Breast epithelium (tissue), 4 donors: ENCODE data around the gene COL9A3. TPM values are rescaled to one million over a fixed set of nuclear protein-coding genes. Genes with fewer than 3 reads are reported as not detected.

ENCODE experiments used
- DNase-seq, 2 donors: peaks; one replicate each; pipeline ENCODE4 v3.0.0-alpha.2; 2019; ENCODE audit warnings: low spot score in 2 of 2
- H3K27ac ChIP-seq, 2 donors: fragments of 200-600 bp; sonication (generic) in 1 of 2; one replicate each; pipeline ENCODE4 v1.5.1; 2016 to 2019; ENCODE audit warnings: mild to moderate bottlenecking in 1 of 2
- H3K27me3 ChIP-seq, 2 donors: fragments of 200-600 bp; sonication (generic) in 1 of 2; one replicate each; pipeline versions ENCODE4 v1.5.1 to v1.6.0; 2017 to 2019; ENCODE audit warnings: control low read depth in 1 of 2, mild to moderate bottlenecking in 1 of 2
- H3K36me3 ChIP-seq: fragments of 200-600 bp; one replicate; pipeline ENCODE4 v1.5.1; 2019
- H3K4me1 ChIP-seq, 2 donors: fragments of 200-600 bp; sonication (generic); one replicate each; pipeline ENCODE4 v1.5.1; 2016 to 2019; ENCODE audit warnings: control low read depth in 1 of 2
- H3K4me3 ChIP-seq, 3 donors: fragments of 200-600 bp; sonication (generic); 1 replicate in 2 of 3; 2 replicates in 1 of 3; pipeline ENCODE4 v1.5.1; 2016 to 2019; ENCODE audit warnings: mild to moderate bottlenecking in 3 of 3, moderate library complexity in 2 of 3
- H3K9me3 ChIP-seq, 2 donors: fragments of 200-600 bp; sonication (generic) in 1 of 2; one replicate each; pipeline ENCODE4 v1.5.1; 2016 to 2019; ENCODE audit warnings: control low read depth in 1 of 2
- POLR2A ChIP-seq: fragments of 450-650 bp; IDR thresholded peaks from one replicate; pipeline ENCODE4 v1.6.1; 2016; ENCODE audit warnings: antibody characterized with exemption, mild to moderate bottlenecking, moderate library complexity
- POLR2AphosphoS5 ChIP-seq, 3 donors: sonication (generic); formaldehyde crosslinking; IDR thresholded peaks; one replicate each; pipeline ENCODE4 v1.6.1; 2017; ENCODE audit warnings: antibody characterized with exemption in 3 of 3
- intact Hi-C: fragments of 100-400 bp; cut with DNase I; formaldehyde crosslinking; loops from one replicate; pipeline ENCODE4 v1.15.1; 2023; ENCODE audit warnings: low total_unique reads
- total RNA-seq, 3 donors: library from RNA; depleted of rRNA; stranded (reverse); fragments of >200 nt; gene quantifications; one replicate each; pipeline ENCODE4 v1.1.0, GENCODE V29; 2016
- TF ChIP-seq, protein P1 (sequence below), 3 donors: fragments of 450-650 bp; IDR thresholded peaks; one replicate each; pipeline ENCODE4 v1.5.1; 2016 to 2017; ENCODE audit warnings: antibody characterized with exemption in 3 of 3, mild to moderate bottlenecking in 3 of 3, moderate library complexity in 3 of 3

Gene COL9A3
- total RNA-seq, 3 donors from 2014 or later = 0.16 to 10.2 (median 5.0) TPM

DNA sequence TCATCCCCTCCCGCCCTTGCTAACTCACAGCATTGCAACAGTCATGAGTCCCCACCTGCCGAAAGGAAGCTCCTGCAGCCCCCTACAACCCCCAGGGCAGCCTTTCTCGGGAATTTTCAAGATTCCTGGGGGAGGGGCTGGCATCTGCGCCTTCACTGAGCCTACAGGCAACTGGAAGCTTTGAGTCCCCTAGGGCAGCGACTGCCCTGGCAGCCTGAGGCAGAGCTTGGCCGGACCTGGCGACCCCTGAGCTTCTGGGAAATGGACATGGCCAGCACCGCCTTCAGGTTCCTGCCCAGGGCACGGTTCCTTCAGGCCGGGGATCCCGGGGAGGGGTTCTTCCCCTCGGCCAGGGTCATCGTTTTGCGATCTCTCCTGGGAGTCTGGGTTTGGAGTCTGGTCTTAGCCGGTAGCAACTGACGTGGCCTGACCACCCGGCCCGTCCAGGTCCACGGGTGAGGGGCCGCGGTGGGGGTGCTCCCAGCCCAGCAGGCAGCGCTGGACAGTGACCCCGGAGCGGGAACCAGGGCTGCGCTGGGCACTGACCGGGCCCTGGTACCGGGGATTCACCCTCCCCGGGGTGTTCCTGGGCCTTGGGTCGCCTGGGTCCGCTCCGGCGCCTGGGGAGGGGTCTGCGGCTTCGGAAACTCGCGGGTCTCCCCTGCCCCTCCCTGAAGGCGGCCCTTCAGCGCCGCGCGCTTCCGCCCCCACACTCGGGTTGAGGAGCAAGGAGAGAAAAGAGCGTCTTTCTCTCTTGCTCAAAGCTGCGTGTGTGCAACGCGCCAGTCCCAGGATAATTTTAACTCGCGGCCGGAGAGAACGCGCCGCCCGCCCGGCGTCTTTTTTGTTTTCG lies 593 bp upstream of the COL9A3 start:
- TF ChIP-seq POLR2AphosphoS5 (IDR thresholded peaks at IDR 0.05) (no peak), POLR2A (no peak)
- TF ChIP-seq, protein P1, sequence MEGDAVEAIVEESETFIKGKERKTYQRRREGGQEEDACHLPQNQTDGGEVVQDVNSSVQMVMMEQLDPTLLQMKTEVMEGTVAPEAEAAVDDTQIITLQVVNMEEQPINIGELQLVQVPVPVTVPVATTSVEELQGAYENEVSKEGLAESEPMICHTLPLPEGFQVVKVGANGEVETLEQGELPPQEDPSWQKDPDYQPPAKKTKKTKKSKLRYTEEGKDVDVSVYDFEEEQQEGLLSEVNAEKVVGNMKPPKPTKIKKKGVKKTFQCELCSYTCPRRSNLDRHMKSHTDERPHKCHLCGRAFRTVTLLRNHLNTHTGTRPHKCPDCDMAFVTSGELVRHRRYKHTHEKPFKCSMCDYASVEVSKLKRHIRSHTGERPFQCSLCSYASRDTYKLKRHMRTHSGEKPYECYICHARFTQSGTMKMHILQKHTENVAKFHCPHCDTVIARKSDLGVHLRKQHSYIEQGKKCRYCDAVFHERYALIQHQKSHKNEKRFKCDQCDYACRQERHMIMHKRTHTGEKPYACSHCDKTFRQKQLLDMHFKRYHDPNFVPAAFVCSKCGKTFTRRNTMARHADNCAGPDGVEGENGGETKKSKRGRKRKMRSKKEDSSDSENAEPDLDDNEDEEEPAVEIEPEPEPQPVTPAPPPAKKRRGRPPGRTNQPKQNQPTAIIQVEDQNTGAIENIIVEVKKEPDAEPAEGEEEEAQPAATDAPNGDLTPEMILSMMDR (IDR thresholded peaks at IDR 0.05) = no peak
- Histone ChIP-seq H3K4me3 (peak overlapping the region; percentile 24 to 70 (median 51)), H3K36me3 (no peaks in the 10 kb centered on the region), H3K4me1 (peaks cover 20 to 24% of the 10 kb centered on the region in 2 donors), H3K9me3 (no peaks in the 10 kb centered on the region), H3K27ac (no peak overlapping the region), H3K27me3 (peaks cover 4 to 9% of the 10 kb centered on the region in 2 donors)
- intact Hi-C loops = no loop called here
- DNase-seq = no peak

DNA sequence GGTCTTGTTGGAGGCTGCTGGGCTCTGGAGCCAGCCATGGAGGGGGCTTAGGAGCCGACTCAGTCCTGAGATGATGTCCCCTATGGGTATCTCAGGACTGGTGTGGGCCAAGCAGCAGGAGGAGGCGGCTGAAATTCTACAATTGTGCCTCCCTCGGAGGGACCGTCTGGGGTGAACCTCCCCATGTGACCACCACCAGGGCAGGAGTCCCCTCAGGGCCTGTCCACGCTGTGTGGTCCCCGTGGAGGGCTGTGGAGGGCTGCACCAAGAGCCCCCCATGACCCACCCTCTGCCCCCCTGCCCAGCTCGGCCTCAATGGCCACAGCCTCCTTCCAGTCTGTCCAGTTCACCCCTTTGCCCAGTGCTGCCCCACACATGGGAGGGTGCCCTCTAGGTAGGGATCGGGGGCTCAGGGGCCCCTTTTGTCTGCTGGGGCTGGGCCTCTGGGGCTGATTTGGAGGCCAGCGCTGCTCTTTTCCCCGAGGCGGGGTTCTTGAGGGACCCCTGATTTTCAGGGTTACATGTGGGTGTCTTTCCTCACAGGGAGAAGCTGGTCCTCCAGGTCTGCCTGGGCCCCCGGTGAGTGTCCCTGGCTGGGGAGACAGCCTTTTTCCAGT lies 1.2 kb downstream of the COL9A3 start:
- peak overlapping the region; percentile 55 to 78 for H3K27ac ChIP-seq
- no peaks in the 10 kb centered on the region for H3K9me3 ChIP-seq
- intact Hi-C loops = no loop called here
- H3K4me3 ChIP-seq = peak overlapping the region in 1 of 3 donors; percentile 1
- DNase-seq = no peak
- peaks cover 4 to 9% of the 10 kb centered on the region in 2 donors for H3K27me3 ChIP-seq
- H3K36me3 ChIP-seq = no peaks in the 10 kb centered on the region
- TF ChIP-seq, protein P1 (IDR thresholded peaks at IDR 0.05) = no peak
- TF ChIP-seq POLR2AphosphoS5 (IDR thresholded peaks at IDR 0.05) (no peak), POLR2A (no peak)
- peaks cover 20 to 24% of the 10 kb centered on the region in 2 donors for H3K4me1 ChIP-seq

DNA sequence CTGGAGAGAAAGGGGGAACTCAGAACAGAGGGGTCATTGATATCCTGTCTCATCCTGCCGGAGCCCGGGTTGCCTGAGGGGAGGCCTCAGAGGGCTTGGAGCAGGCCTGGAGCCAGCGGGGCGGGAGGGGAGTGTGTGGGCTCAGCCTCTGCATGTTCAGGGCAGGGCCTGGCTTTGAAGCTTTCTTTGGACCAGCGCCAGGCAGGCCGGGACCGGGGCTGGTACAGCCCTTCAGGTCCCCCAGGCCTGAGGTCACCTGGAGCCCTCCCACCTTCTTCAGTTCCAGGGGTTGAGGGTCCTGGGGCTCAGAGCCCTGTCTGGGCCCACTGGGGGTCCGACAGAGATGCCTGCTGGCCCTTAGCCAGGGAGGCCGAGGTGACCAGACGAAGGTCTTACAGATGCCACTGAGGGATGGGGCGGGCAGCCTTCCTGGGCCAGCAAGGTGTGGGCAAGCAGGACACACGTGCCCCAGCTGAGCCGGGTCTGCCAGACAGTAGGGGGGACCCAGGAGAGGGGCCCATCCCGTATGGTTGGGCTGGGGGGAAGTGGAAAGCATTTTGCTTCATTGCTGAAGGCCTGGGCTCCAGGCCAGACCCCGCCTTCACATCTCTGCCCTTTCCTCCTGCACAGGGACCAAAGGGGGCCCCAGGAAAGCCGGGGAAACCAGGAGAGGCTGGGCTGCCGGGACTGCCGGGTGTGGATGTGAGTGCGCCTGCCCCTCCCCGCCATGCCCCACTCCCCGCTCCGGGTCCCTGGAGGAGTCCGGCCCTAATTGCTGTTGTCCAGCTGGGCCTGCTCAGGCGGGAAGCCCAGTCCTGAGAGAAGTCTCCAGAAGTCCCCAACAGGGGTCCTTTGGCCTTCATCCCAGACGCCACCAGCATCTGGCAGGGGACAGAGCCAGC lies 2.0 kb downstream of the COL9A3 start:
- no peak for DNase-seq
- H3K27ac ChIP-seq = peak overlapping the region; percentile 55 to 78
- H3K4me3 ChIP-seq = peak overlapping the region in 1 of 3 donors; percentile 41
- peaks cover 20 to 24% of the 10 kb centered on the region in 2 donors for H3K4me1 ChIP-seq
- intact Hi-C loops = no loop called here
- H3K9me3 ChIP-seq = no peaks in the 10 kb centered on the region
- TF ChIP-seq POLR2A (no peak), POLR2AphosphoS5 (IDR thresholded peaks at IDR 0.05) (no peak)
- TF ChIP-seq, protein P1 (IDR thresholded peaks at IDR 0.05) = no peak
- H3K27me3 ChIP-seq = peaks cover 4 to 9% of the 10 kb centered on the region in 2 donors
- no peaks in the 10 kb centered on the region for H3K36me3 ChIP-seq

DNA sequence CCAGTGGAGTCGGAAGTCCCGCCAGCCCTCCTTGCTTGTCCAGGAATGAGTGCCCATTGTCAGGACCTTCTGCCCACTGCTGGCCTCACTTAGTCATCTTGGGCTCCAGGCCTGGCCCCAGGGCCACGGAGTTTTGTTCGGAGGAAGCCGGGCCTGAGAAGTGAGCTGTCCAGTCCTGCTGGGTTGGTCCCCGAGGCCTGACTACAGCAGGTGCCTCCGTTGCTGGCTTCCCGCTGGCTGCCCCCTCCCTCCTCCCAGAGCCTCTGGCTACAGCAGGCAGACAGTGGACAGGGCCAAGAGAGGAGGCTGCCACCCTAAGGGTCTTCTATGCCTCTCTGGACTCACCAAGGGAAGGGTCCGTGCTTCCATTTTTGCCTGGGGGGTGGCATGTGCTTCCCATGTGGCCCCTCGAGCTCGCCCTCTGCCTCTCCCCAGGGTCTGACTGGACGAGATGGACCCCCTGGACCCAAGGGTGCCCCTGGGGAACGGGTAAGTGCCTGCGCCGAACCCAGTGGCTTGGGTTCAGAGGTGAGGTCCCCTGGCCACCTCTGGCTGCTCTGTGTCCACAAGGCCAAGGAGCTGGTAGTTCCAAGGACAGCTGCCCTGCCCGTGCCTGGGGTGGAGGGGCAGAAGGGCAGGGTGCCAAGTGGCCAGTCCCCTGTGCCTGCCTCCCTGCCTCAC lies 2.8 kb downstream of the COL9A3 start:
- Histone ChIP-seq H3K9me3 (no peaks in the 10 kb centered on the region), H3K4me3 (no peak overlapping the region), H3K36me3 (no peaks in the 10 kb centered on the region), H3K27ac (peak overlapping the region; percentile 55 to 78), H3K27me3 (peaks cover 4 to 9% of the 10 kb centered on the region in 2 donors), H3K4me1 (peaks cover 27 to 28% of the 10 kb centered on the region in 2 donors)
- intact Hi-C loops = no loop called here
- TF ChIP-seq, protein P1 (IDR thresholded peaks at IDR 0.05) = no peak
- TF ChIP-seq POLR2AphosphoS5 (IDR thresholded peaks at IDR 0.05) (no peak), POLR2A (no peak)
- DNase-seq = no peak
